OCI-LY7 (cell line): Measurements from ENCODE around the gene MICB.
"Not testable (repeated sequence)": the region's sequence is repeated elsewhere in the genome, so short reads cannot be mapped to it uniquely, and the experiment has no call there.

Experiments
- CTCF ChIP-seq: fragments of 200-600 bp; sonication (generic); conservative IDR thresholded peaks from 2 replicates; pipeline ENCODE4 v1.5.1; 2014; ENCODE audit warnings: mild to moderate bottlenecking, antibody characterized with exemption, low read length, moderate library complexity, mixed read lengths
- EZH2phosphoT487 ChIP-seq: fragments of 200-600 bp; sonication (generic); IDR thresholded peaks from 2 replicates; pipeline ENCODE4 v1.6.1; 2018; ENCODE audit warnings: low read depth, borderline replicate concordance, mild to moderate bottlenecking, mixed run types, antibody characterized with exemption, low read length, moderate library complexity, mixed read lengths

DNA sequence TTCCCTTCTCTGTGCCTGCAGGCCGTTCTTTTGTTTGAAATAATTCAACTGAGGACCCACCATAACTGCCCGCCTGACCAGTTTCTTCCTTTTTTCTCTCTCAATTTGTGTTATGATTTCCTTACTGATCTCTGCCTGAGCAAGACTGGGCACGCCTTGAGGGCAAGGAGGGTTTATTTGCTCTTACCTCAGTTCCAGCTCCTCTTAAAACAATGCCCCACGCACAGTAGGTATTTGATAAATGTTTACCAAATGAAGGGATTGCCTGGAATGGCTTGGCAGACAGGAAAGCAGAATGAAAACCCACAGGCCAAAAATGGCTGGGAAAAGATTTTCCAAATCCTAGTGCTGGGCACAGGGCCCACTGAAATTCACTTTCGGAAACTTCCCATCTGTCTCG, 10.3 kb upstream of the MICB start:
- not testable (repeated sequence) for TF ChIP-seq CTCF, EZH2phosphoT487
